Endothelial cell of hepatic sinusoid (primary cell): ENCODE data around the gene SFI1.
"Not testable (repeated sequence)": the region's sequence is repeated elsewhere in the genome, so short reads cannot be mapped to it uniquely, and the experiment has no call there.

Source experiments
- in situ Hi-C: cut with HindIII; loops from 2 replicates; pipeline ENCODE4 v1.10.0; 2017; ENCODE audit warnings: low sequenced_read_pairs

The SFI1 gene

DNA sequence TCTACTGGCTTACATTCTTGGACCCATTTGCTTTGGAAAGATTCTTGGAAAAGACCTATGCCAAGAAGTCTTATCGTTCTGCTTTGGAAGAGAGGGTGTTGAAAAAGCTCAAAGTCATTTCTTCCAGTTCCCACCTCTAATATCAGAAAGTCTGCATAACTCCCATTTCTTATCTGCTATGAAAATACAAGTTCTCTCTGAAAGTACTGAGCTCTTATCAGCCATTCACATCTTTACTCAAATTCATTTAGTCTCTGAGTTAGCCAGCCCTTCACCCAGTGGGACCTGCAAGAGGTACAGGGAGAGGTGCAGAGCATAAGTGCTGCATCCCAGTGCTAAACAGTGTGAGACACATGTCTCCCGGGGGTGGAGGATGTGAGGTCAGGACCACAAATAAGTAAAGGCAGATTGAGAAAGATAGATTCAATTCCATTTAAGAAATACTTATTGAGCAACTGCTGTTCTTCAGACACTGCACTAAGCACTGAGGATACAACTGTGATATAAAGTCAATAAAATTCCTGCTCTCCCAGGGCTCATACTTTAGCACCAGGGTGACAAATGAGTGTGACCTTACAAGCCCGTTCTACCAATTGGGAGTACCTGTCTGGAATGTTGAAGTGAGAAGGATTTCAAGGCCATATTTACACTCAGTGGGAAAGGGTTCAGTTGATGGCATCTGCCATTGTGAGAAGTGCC is 89.0 kb downstream of the SFI1 start:
- in situ Hi-C loops = loop anchor here (10.0 kb wide), 1 partner anchor 71 kb away; no protein-coding TSS in a partner anchor

DNA sequence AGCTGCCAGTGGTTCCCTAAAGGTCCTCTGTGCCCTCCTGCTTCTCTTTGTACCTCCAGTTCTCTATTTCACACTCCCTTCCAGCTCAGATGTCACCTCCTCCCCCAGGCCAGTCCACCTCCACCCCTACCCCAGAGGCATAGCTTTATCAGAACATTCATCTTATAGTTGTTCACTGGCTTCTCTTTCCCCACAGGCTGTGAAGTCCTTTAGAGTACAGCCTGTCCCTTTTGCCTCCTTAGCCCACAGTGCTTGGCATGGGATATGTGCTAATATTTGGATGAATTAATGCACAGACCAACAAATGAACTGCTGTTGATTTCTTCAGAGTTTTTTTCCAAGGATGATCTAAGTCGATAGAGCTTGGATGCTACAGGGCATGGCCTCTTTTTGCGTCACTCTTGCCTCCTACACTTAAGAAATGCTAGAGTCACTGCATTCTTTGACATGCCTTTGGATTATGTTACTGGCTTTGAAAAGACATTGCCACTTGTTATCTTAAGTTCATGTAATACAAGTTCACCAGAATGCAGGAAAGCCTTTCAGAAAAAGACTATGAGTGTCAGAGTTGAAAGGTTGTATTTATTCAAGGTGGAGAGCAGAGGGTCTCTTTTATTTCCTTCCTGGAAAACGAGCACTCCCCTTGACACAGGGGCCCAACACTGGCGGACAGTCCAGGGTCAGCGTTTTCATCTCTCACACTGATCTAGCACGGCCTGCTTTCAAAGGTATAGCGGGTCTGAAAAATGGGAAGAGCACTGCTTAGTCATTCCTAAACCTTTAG is 90.0 kb downstream of the SFI1 start:
- in situ Hi-C loops = loop anchor here (10.0 kb wide), 1 partner anchor 72 kb away; no protein-coding TSS in a partner anchor

DNA sequence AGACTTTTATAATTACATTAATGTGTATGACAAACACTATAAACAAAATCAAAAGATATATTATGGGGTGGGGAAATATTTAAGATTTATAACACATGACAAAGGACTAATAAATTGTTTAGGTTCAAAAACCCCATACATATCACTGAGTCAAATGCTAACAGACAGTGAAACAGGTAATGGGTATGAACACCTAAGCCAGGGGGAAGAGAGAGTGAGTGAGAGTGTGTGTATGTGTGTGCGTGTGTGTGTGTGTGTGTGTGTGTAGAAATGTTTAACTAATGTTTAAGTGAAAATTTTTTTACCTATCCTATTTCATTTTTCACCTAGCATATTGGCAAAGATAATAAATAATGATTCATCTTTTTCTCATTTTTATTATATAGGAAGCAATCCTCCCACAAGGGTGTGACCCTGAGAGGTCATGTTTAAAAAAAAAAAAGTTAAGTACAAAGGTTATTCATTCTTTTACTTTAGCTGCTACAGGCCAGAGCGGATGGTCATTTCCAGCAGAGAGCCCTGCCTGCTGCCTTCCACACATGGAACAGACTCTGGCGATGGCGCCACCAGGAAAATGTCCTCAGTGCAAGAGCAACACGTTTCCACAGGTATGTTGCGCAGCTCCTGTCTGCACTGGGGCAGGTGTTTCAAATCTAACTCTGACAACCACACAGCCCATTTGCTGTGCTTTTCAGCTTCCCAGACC is 92.8 kb downstream of the SFI1 start:
- in situ Hi-C loops = loop anchor here (10.0 kb wide), 1 partner anchor 74 kb away; no protein-coding TSS in a partner anchor

DNA sequence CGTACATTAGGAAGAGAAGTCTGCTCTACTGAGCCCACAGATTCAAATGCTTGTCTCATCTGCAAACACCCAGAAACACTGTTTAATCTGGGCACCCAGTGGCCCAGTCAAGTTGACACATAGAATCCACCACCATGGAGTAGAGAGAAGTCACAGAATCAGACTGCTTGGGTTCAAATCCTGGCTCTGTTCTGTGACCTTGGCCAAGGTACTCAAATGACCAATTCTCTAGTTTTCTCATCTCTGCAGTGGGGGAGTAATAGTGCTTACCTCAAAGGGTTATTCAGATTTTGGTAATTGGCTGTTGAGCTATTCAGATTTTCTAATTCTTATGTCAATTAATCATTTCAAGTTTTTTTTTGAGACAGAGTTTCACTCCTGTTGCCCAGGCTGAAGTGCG is 93.8 kb downstream of the SFI1 start:
- in situ Hi-C loops = not testable (repeated sequence)

DNA sequence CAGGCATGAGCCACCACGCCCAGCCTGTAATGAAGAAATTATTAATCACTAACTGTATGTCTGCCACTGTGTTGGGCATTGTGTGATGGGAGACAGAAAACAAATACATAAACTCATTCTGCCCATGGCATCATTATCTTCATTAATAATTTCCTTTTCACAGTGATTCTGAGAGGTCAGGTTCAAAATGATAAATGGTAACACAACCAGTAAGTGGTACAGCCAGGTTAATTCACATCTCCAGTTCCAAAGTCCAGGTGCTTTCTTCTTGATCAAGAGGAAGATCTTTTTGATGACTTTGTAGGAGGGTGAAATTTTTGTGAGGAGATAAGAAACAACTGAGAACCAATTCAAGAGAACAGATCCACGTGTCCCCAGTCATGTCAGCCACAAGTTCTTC is 98.9 kb downstream of the SFI1 start:
- in situ Hi-C loops = no loop called here

DNA sequence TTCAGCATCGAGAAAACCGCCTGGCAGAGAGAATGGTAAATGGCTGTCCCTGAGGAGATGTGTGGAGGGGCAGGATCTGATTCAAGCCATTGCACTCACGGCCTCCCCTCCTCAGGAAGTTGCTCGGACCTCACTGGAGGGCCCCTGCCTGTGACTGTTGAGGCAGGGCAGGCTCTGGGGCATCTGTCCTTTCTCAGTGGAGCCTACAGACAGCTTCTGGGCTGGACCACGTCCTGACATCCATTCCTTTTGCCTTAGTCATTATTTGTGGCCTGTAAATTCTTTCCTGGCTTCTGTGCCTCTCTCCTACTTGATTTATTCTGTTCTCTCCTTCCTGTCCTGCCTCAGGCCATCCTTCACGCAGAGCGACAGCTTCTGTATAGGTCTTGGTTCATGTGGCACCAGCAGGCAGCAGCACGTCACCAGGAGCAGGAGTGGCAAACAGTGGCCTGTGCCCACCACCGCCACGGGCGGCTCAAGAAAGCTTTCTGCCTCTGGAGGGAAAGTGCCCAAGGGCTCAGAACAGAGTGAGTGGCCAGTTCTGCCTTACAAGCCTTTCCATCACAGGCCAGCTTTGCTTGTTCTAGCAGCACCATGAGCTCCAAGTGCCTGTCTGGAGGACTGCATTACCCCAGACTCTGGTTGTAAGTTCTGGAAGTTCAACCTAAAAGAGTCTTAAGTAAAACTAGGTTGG is 106.1 kb downstream of the SFI1 start:
- in situ Hi-C loops = loop anchor here (5.0 kb wide), 1 partner anchor 35 kb away; no protein-coding TSS in a partner anchor

DNA sequence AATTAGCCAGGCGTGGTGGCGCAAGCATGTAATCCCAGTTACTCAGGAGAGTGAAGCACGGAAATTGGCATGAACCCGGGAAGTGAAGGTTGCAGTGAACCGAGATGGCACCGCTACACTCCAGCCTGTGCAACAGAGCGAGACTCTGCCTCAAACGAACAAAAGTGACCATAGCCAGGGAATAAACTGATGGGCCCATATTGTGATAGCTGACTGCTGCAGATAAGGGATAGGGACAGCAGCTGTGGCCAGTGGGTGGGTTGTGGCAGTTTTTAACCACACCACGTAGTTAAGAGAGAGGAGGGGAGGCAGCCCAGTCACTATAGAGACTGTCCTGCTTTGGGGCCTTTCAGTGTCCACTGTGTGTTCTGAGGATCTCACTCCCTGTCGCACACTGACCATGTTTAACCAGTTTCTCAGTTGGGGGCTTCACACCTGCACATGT is 106.8 kb downstream of the SFI1 start:
- in situ Hi-C loops = loop anchor here (5.0 kb wide), 1 partner anchor 36 kb away; no protein-coding TSS in a partner anchor

DNA sequence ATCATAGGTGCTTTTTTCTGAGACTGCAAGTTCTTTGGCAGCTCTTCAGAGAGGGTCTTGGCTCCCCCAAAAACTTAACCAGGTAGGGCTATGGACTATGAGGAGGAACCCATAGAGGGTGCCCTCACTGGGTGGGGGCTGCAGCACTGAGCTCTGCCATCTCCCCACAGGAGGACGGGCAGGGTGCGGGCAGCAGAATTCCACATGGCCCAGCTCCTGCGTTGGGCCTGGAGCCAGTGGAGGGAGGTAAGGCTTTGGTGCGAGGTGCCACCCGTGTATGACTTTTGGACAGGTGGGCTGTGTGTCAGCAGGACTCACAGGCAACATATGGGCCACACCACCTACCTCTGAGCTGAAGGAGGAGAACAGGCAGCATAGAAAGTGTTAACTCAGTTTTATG is 107.2 kb downstream of the SFI1 start:
- in situ Hi-C loops = loop anchor here (5.0 kb wide), 1 partner anchor 36 kb away; no protein-coding TSS in a partner anchor

DNA sequence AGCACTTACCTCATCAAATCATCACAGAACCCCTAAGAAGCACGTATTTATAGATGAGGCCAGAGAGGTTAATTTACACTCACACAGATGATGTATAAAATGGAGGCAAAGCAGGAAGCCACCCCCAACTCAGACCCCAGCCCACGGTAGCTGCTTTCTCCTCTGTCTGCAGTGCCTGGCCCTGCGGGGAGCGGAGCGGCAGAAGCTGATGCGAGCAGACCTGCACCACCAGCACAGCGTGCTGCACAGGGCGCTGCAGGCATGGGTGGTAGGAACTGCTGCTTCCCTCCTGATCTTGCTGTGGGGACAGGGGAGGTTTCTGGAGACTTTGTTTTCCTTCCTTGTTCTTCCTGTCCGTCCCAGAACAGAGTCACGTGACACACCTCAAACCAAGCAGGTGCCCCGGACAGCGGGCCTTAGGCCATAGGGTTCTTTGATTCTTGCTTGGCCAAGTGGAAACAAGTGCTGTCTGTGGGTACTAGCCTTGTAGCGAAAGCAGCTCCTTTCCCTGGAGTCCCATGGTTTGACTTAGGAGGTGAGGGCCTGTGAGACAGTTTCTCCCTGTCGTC is 107.9 kb downstream of the SFI1 start:
- in situ Hi-C loops = loop anchor here (5.0 kb wide), 1 partner anchor 37 kb away; no protein-coding TSS in a partner anchor

DNA sequence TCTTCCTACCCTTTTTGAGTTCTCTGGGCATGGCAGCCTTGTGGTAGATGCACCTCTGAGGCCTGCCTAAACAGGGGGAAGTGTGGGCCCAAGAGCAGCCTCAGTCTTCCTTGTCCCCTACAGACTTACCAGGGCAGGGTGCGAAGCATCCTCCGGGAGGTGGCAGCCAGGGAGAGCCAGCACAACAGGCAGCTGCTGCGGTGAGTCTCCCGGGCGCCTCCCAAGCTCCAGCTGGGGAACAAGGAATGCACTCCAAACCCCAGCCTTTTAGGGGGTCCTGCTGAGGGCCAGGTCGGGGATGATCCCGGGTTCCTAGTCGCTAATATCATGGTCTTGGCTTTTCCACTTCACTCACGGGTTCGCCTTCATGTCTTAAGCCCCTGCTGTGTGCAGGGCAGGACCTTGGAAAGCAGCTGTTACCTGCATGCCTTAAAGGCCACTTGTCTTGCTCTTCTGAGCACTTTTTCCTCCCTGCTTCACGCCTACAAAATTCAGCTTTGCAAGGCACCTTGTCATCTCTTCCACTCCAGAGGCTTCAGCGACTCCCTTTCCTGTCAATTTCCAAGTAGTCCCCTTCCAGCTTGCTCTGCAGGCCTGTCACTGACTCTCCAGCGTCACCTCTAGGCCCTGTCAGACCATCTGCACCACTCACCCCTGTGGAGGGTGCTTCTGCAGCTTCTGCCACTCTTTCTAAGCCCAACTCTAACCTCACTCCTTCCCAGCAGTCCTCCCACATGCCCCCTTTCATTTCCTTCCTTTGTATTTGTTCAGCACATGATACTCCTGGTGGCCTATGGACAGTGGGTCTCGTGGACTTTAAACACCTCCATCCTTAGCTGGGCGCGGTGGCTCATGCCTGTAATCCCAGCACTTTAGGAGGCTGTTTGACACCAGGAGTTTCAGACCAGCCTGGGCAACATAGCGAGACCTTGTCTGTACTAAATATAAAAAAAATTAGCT is 108.7 kb downstream of the SFI1 start:
- in situ Hi-C loops = loop anchor here (5.0 kb wide), 1 partner anchor 38 kb away; no protein-coding TSS in a partner anchor

DNA sequence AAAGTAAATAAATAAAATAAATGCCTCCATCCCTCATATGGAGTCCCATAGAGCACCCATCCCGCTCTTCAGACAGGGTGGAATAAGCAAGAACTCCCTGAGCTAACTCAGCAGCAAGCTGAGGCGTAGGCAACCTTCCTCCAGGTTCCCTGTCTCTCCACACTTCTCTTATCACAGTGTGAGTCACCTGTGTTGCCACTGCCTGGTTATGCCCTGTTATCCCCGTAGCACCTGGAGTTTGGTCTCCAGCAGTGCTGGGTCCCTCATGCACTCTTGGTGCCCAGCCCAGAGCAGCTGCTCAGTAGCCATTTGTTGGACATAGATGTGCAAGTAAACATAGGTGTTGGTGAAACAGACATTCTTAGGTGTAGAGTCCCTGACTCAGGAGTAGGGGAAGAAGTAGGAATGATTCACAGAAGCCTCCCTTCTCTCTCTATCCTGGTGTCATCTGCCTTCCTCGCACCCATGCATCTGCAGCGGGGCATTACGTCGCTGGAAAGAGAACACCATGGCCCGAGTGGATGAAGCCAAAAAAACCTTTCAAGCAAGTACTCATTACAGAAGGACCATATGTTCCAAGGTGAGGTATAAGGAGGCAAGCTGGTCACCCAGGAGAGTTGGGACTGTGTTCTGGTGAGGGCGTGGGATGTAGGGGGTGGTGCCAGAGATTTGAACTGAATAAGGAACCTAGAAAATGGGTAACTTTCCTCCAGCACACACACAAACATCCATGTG is 109.7 kb downstream of the SFI1 start:
- in situ Hi-C loops = no loop called here

DNA sequence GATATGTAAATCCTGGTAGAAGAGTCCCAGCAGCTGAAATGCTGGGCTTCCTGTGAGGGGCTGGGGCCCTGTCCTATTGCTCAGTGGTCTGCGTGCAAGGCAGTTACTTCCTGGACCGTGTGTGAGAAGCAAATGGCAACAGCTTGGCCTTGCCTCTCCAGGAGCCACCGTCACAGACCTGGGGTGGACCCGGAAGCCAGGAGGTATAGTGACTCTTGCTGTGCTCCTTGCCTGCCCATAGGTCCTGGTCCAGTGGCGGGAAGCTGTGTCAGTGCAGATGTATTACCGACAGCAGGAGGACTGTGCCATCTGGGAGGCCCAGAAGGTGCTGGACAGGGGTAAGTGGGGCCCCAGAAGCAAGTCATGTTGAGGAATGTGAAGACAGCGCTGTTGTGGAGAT is 111.4 kb downstream of the SFI1 start:
- in situ Hi-C loops = no loop called here

DNA sequence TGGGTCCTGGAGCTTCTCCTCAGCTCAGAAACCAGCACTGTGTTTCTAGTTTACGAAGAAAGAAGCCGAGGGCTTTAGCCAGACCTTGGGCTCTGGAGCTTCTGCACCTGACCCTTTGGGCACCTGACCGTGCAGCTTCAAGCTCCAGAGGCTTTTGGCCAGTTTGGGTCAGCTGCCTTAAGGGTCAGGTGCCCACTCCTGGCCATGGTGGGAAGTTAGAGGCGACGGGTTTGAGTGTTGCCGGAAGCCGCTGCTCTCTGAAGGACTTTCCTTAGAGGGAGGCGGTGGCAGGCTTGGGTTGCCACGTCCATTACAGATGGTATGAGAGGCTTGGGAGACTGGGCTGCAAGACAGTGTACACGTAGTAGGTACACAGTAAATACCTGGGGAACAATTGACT is 113.4 kb downstream of the SFI1 start:
- in situ Hi-C loops = no loop called here

DNA sequence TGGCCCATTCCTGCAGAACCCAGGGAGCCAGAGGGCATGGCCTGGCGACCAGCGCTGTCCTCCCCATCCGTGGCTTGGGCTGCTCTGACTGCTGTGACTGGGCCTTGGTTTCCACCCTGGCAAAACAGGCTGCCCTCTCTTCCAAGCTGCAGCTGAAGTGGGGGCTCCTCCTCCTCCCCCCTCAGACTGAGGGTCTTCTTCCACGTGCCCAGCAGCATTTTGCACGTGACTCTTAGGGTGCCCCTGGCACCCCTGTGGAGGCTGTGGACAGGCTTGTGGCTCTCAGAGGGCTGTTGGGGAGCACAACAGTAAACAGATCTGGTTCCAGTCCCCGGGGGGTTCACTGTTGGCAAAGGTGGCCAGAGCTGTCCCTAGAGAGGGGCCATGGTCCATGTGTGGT is 114.3 kb downstream of the SFI1 start:
- in situ Hi-C loops = no loop called here

DNA sequence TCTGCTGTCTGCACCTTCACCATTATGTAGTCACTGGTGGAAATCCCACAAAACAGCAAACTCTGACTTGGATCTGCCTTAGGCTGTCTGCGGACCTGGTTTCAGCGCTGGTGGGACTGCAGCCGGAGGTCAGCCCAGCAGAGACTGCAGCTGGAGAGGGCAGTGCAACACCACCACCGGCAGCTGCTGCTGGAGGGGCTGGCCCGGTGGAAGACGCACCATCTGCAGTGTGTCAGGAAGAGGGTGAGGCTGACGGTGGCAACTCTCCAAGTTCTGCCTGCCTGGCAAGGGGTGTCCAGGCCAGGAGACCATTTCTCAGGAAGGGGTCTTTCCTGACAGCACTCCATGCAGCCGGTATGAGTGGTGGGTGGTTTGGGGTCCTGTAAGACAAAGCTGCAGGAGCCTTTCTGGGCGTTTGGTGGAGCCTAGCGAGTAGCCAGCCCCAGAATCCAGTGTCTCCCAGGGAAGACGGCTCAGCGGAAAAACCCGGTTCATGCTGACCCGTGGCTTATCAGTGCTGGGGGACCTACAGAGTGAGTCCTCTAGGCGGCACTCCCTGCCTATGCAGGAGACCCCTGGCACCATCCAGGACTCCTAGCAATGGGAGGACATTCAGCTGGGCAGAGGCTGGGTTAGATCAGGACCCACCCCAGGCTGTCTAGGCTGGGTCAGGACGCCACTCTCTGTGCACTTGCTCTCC is 114.9 kb downstream of the SFI1 start:
- in situ Hi-C loops = no loop called here

DNA sequence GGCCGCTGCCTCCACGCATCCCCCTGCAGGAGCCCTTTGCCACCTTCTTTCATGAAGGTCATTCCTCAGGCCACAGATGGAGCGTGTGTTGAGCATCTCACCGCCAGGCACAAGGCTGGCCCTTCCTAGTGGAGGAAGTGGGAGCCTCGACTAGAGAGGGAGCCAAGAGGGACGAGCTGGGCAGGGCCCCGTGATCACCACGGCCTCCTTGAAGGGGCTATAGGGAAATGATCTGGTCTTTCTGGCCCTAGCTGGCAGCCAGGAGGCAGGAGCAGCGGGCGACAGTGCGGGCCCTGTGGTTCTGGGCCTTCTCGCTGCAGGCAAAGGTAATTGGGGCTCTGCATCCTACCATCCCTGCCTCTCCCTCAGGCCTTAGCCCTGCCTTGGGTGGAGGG is 116.6 kb downstream of the SFI1 start:
- in situ Hi-C loops = no loop called here

DNA sequence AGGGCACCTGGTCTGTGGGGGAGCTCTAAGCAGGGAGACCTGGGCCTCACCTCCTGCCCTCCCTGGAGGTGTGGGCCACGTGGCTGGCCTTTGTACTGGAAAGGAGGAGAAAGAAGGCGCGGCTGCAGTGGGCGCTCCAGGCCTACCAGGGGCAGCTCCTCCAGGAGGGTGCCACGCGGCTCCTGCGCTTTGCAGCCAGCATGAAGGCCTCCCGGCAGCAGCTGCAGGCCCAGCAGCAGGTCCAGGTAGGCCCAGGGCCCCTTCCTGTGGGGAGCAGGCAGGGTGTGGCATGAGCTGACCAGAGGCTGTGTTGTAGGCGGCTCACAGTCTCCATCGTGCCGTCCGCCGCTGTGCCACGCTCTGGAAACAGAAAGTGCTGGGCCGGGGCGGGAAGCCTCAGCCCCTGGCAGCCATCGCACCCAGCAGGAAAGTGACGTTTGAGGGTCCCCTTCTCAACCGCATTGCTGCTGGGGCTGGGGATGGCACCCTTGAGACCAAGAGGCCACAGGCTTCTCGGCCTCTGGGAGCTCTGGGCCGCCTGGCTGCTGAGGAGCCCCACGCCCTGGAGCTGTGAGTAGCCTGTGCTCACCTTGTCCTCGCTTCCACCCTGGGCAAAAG is 117.1 kb downstream of the SFI1 start:
- in situ Hi-C loops = no loop called here
